GM10266 (cell line): ENCODE results near the gene DOK5.

Experiments
- DNase-seq: peaks from one replicate; pipeline ENCODE4 v3.0.0; 2012; ENCODE audit errors: extremely low spot score
- CTCF ChIP-seq: IDR thresholded peaks from 2 replicates; pipeline ENCODE4 v1.5.1; 2012; ENCODE audit warnings: mild to moderate bottlenecking, low read depth; ENCODE audit not compliant: control insufficient read depth, insufficient read depth; ENCODE audit errors: missing control alignments

The DOK5 gene

GRCh38 chr20:54691327-54691726 is 215.9 kb downstream of the DOK5 start:
- no peak for DNase-seq
- TF ChIP-seq CTCF: no peak

- DNase-seq: no peak
- TF ChIP-seq CTCF: no peak
Observed at GRCh38 chr20:54692168-54692887, 216.9 kb downstream of the DOK5 start.

- TF ChIP-seq CTCF: no peak
- DNase-seq: no peak
Observed at GRCh38 chr20:54694516-54694915, 219.1 kb downstream of the DOK5 start.

- DNase-seq: no peak
- no peak for TF ChIP-seq CTCF
Observed at GRCh38 chr20:54698373-54698772, 223.0 kb downstream of the DOK5 start.
